Measurements from ENCODE around the gene TCOF1. TPM values are rescaled to one million over a fixed set of nuclear protein-coding genes. Genes with fewer than 3 reads are reported as not detected.

TCOF1 gene
- total RNA-seq, 4 donors from 2014 or later: 19.4 to 85.0 (median 28.2) TPM

DNA sequence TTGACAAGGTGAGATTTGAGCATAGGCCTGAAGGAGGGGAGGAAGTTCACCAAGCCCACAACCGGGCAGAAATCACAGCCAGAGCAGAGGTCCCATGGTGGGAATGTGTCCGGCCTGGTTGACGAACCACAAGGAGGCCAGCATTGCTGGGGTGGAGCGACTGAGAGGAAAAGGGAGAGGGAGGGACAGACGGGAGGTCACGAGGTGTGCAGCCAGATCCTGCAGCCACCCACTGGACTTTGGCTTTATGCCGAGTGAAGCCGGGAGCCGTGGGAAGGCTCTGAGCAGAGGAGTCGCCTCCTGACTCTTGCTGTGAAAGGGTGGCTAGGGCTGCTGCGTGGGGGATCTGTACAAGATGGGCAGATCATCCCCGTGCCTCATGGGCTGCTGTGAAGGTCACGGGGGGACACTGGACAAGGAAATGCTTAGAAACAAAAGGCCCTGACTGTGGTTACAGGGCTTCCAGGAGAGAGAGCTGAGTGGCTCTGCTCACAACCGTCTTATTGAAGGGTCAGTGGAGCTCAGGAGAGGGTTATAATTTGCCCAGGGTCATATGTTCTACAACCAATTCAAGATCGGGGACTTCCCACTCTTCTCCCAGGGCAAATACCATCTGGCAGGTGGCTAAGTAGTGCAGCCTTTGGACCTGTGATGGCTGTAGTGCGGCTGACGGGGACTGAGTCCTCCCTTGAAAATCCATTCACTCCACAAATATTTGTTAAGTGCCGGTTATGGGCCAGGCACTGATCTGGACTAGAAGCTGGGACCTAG lies 70.8 kb downstream of the TCOF1 start:
- Histone ChIP-seq H3K27ac (peak overlapping the region in 3 of 4 donors; percentile 53 to 72 (median 70)), H3K27me3 (no peaks in the 10 kb centered on the region), H3K9me3 (no peaks in the 10 kb centered on the region), H3K4me3 (peak overlapping the region in 1 of 4 donors; percentile 9), H3K36me3 (no peaks in the 10 kb centered on the region), H3K4me1 (peaks cover 0 to 8% (median 0%) of the 10 kb centered on the region in 4 donors)
- DNase-seq: peak in 2 of 3 donors; percentile 79 to 83
- peak; percentile 28 to 49 for TF ChIP-seq POLR2A (IDR thresholded peaks at IDR 0.05)
- TF ChIP-seq, protein P1, sequence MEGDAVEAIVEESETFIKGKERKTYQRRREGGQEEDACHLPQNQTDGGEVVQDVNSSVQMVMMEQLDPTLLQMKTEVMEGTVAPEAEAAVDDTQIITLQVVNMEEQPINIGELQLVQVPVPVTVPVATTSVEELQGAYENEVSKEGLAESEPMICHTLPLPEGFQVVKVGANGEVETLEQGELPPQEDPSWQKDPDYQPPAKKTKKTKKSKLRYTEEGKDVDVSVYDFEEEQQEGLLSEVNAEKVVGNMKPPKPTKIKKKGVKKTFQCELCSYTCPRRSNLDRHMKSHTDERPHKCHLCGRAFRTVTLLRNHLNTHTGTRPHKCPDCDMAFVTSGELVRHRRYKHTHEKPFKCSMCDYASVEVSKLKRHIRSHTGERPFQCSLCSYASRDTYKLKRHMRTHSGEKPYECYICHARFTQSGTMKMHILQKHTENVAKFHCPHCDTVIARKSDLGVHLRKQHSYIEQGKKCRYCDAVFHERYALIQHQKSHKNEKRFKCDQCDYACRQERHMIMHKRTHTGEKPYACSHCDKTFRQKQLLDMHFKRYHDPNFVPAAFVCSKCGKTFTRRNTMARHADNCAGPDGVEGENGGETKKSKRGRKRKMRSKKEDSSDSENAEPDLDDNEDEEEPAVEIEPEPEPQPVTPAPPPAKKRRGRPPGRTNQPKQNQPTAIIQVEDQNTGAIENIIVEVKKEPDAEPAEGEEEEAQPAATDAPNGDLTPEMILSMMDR (IDR thresholded peaks at IDR 0.05): no peak

DNA sequence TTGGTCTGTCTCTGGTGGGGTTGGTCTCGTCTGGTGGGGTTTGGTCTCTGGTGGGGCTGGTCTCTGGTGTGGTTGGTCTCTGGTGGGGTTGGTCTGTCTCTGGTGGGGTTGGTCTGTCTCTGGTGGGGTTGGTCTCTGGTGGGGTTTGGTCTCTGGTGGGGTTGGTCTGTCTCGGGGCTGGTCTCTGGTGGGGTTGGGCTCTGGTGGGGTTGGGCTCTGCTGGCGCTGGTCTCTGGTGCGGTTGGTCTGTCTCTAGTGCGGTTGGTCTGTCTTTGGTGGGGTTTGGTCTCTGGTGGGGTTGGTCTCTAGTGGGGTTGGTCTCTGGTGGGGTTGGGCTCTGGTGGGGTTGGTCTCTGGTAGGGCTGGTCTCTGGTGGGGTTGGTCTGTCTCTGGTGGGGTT lies 71.5 kb downstream of the TCOF1 start:
- Histone ChIP-seq H3K27ac (peak overlapping the region in 3 of 4 donors; percentile 53 to 72 (median 70)), H3K36me3 (no peaks in the 10 kb centered on the region), H3K4me1 (peaks cover 0 to 8% (median 0%) of the 10 kb centered on the region in 4 donors), H3K4me3 (no peak overlapping the region), H3K9me3 (no peaks in the 10 kb centered on the region), H3K27me3 (no peaks in the 10 kb centered on the region)
- DNase-seq: no peak
- TF ChIP-seq POLR2A (IDR thresholded peaks at IDR 0.05): no peak
- TF ChIP-seq, protein P1 (IDR thresholded peaks at IDR 0.05): no peak

DNA sequence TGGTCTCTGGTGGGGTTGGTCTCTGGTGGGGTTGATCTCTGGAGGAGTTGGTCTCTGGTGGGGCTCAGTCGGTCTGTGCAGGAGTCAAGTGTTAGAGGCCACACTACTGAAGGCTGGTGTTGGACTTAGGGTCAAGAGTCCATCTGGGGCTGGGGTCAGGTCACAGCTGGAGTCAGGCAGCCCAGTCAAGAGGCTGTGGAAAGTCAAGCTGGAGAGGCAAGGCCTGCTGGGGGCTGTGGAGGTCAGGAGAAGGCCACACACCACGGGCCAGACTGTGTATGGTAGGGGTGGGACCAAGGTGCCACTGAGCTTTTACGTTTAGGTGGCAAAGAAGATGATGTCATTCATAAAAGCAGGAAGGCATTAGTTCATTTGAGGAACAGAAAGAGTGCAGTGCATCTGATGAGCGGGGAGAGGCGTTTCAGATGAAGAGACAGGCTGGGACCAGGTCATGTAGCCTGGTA lies 71.9 kb downstream of the TCOF1 start:
- TF ChIP-seq, protein P1 (IDR thresholded peaks at IDR 0.05): no peak
- peak overlapping the region in 1 of 4 donors; percentile 60 for H3K27ac ChIP-seq

DNA sequence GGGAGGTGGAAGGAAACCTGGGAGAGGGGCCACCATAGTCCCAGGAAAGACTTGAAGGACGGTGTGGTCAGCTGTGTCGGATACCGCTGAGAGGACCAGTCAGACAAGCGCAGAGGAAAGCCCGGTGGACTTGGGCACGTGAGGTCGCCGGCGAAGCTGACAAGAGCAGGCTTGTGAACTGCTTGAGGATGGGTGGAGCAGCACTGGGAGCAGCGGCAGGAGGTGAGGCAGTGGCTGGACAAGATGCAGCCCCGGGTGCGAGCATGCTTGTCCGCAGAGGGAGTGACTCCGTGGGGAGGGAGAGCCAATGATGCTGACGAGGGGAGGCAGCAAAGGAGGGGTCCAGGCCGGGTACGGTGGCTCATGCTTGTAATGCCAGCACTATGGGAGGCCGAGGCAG lies 73.6 kb downstream of the TCOF1 start:
- no peaks in the 10 kb centered on the region for H3K36me3 ChIP-seq
- no peaks in the 10 kb centered on the region for H3K27me3 ChIP-seq
- no peaks in the 10 kb centered on the region for H3K9me3 ChIP-seq
- H3K27ac ChIP-seq: no peak overlapping the region
- H3K4me1 ChIP-seq: peaks cover 0 to 11% (median 0%) of the 10 kb centered on the region in 4 donors
- DNase-seq: no peak
- no peak overlapping the region for H3K4me3 ChIP-seq
- TF ChIP-seq, protein P1 (IDR thresholded peaks at IDR 0.05): no peak
- TF ChIP-seq POLR2A (IDR thresholded peaks at IDR 0.05): no peak

More for the DNA sequence above, 71.9 kb downstream of the TCOF1 start:
- no peaks in the 10 kb centered on the region for H3K36me3 ChIP-seq
- H3K4me1 ChIP-seq: peaks cover 0 to 8% (median 0%) of the 10 kb centered on the region in 4 donors
- H3K4me3 ChIP-seq: no peak overlapping the region
- DNase-seq: peak in 2 of 3 donors; percentile 54 to 58
- no peaks in the 10 kb centered on the region for H3K9me3 ChIP-seq
- H3K27me3 ChIP-seq: no peaks in the 10 kb centered on the region

DNA sequence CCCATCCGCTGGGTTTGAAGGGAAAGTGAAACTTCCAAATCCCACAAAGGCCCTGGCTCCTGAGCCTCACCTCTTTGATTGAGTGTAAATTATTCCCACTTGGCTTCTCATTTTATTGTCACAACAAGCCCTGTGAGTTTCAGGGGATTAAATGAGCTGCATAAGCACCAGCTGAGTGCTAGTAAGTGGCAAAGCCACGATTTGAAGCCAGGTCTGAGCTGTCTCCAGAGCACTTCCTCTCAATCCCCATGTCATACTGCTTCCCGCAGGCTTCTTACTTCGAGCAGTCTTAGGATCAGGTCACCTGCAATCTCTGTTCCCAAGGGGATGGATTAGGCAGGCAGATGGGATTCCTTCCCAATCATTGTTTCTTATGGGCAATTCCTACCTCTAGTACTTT lies 74.1 kb downstream of the TCOF1 start:
- Histone ChIP-seq H3K4me1 (peaks cover 0 to 16% (median 0%) of the 10 kb centered on the region in 4 donors), H3K9me3 (no peaks in the 10 kb centered on the region), H3K27ac (no peak overlapping the region), H3K4me3 (no peak overlapping the region), H3K36me3 (no peaks in the 10 kb centered on the region), H3K27me3 (no peaks in the 10 kb centered on the region)
- DNase-seq: no peak
- no peak for TF ChIP-seq POLR2A (IDR thresholded peaks at IDR 0.05)
- TF ChIP-seq, protein P1 (IDR thresholded peaks at IDR 0.05): no peak
